Epithelial cell of proximal tubule (primary cell): ENCODE data around the gene MTR. TPM values are rescaled to one million over a fixed set of nuclear protein-coding genes. Genes with fewer than 3 reads are reported as not detected.
A peak's percentile ranks its signal among the peaks of the same experiment; 100 is the strongest.

Source experiments
- DNase-seq: peaks from one replicate; pipeline ENCODE4 v3.0.0-alpha.2; 2011; ENCODE audit warnings: low read depth
- H3K4me3 ChIP-seq: 2 replicates; pipeline ENCODE4 v1.5.1; 2011; ENCODE audit warnings: low read depth, mild to moderate bottlenecking, low read length
- total RNA-seq: library from RNA; depleted of rRNA; stranded (reverse); fragments of >200 nt; gene quantifications from 2 replicates; pipeline ENCODE4 v1.2.3, GENCODE V29; 2015
- TF ChIP-seq, protein P1 (sequence below): conservative IDR thresholded peaks from 2 replicates; pipeline ENCODE4 v1.5.1; 2012; ENCODE audit warnings: low read depth, mild to moderate bottlenecking, low read length

The MTR gene
- 13.7 and 18.3 TPM in 2 replicates for total RNA-seq

DNA sequence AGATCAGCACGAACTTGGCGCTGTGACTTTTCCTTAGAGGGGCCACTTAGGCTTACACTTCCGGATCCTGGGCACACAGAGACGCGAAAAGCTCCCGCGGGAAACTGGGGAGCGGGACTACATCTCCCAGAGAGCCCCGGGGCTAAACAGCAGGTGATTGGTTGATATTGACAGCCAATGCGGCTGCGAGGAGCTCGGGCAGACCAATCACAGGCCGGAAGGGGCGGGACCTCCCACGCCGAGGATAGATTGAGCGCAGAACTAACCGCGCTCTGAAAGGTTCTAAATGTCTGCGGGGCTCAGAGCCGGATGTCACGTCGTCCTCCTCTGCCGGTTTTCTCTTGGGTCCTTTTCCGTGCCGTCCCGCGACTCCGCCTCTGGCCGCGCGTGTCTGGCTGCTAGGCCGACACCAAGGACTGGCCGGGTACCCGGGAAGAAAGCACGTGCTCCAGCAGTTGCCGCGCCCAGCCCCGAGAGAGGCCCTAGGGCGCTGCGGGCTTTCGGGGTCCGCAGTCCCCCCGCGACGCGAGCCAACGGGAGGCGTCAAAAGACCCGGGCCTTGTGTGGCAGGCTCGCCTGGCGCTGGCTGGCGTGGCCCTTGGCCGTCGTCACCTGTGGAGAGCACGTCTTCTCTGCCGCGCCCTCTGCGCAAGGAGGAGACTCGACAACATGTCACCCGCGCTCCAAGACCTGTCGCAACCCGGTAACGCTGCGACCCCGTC lies at the start of gene MTR:
Gene MTR, plus strand, starts transcription at position 258 of the 722 bp plus-strand sequence. Its CDS starts 412 bp downstream, at position 670.
- peak within 1 kb of the TSS; percentile 88 for H3K4me3 ChIP-seq
- TF ChIP-seq, protein P1, sequence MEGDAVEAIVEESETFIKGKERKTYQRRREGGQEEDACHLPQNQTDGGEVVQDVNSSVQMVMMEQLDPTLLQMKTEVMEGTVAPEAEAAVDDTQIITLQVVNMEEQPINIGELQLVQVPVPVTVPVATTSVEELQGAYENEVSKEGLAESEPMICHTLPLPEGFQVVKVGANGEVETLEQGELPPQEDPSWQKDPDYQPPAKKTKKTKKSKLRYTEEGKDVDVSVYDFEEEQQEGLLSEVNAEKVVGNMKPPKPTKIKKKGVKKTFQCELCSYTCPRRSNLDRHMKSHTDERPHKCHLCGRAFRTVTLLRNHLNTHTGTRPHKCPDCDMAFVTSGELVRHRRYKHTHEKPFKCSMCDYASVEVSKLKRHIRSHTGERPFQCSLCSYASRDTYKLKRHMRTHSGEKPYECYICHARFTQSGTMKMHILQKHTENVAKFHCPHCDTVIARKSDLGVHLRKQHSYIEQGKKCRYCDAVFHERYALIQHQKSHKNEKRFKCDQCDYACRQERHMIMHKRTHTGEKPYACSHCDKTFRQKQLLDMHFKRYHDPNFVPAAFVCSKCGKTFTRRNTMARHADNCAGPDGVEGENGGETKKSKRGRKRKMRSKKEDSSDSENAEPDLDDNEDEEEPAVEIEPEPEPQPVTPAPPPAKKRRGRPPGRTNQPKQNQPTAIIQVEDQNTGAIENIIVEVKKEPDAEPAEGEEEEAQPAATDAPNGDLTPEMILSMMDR: no peak
- DNase-seq: peak; percentile 83

DNA sequence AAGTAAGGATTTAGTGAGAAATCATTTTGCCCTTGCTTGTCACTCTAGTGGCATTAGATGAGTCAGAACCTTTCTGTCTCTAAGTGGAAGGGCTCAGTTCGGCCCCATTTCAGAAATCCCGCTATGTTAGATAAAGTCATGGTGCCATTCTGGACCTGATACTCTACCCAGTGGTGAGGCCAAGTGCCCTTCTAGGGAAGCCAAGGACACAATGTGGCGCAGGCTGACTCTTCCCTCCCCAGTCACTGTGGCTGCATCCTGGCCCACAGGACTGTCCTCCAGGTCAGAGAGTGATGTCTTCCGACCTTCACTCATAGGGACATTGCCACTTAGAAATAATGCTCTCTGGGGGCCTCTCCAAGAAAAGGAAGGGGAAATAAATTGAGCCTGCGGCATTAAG lies 48.3 kb upstream of the MTR start:
- DNase-seq: no peak
- TF ChIP-seq, protein P1: no peak

DNA sequence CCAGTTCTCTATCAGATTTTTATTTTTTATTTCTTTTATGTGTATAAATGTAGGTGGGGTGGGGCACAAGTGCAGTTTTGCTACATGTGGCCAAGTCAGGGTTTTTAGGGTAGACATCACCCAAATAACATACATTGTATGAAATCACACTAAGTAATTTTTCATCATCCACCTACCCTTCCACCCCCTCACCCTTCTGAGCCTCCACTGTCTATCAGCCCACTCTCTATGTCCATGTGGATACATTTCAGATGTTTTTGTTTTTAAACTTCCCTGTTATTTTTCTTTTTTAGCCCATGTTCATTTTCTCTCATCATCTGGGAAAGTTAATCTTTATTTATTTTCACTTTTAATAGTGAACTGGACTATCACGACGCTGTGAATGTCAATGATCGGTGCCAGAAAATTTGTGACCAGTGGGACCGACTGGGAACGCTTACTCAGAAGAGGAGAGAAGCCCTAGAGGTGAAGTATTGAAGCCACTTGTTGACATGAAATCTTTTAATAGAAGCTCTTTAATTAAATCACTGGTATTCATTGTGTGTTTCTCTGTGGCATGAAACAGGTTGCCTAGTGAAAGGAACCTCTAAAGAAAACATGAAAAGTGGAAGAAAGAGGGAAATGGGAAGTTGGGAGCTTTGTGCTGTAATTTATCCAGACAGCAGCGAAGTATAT lies 47.6 kb upstream of the MTR start:
- no peak overlapping the region for H3K4me3 ChIP-seq
- TF ChIP-seq, protein P1: no peak
- no peak for DNase-seq

More for the DNA sequence above, 48.3 kb upstream of the MTR start:
- no peak overlapping the region for H3K4me3 ChIP-seq

DNA sequence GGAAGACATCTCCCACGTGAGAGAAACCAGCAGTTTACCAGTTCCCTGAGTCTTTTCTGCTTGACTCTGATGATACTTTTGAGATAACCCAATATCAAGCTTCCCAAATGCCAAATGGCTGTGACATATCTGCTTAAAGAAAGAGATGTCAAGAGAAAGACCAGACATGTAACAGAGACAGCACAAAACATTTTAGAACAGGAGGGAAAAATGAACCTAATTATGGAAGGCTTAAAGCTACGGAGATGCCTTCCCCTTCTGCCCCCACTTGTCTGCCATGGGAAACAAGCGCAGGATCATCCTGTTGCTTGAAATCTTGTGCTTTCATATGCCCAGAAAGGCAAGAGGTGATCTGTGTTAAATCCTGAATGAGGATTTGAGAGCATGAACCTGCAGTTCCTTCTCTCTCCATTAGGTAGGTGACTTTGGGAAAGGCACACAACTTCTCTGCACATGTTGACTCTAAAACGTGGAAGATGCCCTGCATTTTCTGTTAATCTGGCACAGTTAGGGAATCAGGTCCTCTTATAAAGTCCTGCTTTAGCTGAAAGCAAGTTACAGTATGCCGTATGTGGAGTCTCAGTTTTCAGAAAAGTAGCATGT lies 46.7 kb upstream of the MTR start:
- no peak overlapping the region for H3K4me3 ChIP-seq
- DNase-seq: no peak
- TF ChIP-seq, protein P1: peak; percentile 39

DNA sequence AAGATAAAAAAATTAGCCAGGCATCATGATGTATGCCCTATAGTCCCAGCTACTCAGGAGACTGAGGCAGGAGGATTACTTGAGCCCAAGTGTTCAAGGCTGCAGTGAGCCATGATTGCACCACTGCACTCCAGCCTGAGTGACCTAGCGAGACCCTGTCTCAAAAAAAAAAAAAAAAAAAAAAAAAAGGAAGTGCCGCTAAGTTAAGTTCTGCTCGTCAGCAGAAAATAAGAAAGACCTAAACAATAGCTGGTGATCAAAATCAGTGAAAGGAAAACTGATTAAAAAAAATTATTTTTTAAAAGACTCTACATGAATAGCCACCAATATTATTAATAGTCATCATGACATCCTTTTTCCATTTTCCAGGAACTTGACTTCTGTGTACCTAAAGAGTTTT lies 44.2 kb upstream of the MTR start:
- H3K4me3 ChIP-seq: no peak overlapping the region
- DNase-seq: no peak
- TF ChIP-seq, protein P1: no peak

DNA sequence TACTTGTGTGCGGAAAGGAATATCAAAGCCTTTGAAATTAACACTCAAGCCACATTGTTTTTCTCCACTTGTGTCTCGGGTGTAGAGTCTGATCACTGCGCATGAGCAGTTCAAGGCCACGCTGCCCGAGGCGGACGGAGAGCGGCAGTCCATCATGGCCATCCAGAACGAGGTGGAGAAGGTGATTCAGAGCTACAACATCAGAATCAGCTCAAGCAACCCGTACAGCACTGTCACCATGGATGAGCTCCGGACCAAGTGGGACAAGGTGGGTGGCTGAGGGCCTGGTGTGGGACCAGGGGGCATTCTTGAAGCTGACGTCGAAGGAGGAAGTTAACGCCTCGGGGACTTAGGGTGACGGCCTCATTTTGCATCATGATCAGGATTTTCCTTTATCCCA lies 43.7 kb upstream of the MTR start:
- no peak overlapping the region for H3K4me3 ChIP-seq
- TF ChIP-seq, protein P1: no peak
- no peak for DNase-seq
